SKM-1 (cell line): ENCODE measurements around the gene PDLIM7.

ENCODE experiments used
- DNase-seq: peaks from one replicate; lab custom pipeline; 2025; ENCODE audit not compliant: unreplicated experiment; lab: John Stamatoyannopoulos, UW

Gene PDLIM7

DNA sequence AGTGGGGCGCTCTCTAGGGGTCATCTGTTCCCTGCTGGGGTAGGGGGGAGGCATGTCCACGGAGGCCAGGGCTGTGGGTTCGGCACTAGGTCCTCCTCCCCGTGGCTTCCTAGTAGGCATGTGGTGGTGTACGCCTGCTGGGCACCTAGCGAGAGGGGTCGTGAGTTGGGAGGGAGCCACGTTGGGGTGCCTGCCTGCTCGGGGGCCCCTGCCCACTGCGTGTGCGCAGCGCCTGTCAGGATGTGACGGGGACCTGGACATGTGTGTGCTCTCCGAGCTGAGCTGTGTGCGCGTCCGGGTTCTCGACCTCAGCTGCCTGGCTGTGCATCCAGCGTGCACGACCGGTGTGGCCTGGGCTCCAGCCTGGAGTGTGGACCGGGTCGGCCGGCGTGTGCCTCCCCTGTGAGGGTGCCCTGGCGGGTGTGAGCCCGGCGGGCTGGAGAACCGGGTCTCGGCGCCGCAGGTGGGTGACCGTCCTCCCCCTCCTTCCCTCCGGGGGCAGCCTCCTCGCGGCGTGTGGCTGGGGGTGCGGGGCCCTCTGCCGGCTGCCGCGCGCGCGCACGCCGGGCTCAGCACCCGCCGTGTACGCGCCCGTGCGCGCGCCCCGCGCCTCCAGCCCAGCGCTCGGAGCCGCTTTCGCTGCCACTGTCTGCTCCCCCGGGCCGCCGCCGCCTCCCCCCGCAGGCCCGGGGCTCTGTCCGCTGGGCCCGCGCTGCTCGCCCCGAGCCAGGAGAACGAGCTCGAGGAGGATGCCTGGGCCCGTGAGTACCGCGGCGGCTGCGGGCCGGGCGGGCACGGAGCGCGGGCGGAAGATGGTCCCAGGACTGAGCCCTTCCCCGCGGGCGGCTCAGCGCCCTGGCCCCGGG is 51.0 kb downstream of the PDLIM7 start, which contains the start of gene PRR7:
Gene PRR7, plus strand, starts transcription at position 615 of the 866 bp plus-strand sequence. CDS start 8,254 bp downstream, outside the sequence.
- DNase-seq: peak; percentile 32

DNA sequence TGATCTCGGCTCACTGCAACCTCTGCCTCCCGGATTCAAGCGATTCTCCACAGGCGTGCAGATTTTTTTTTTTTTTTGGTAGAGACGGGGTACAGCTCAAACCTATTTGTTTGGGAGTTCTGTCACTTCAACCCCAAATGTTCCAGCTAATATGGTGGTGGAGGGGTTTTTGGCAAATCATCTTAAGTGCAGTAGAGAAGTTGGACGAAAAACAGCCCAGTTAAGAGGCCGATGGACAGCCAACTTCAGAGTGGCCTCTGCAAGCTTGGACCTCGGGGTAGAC is 51.5 kb downstream of the PDLIM7 start:
- no peak for DNase-seq

DNA sequence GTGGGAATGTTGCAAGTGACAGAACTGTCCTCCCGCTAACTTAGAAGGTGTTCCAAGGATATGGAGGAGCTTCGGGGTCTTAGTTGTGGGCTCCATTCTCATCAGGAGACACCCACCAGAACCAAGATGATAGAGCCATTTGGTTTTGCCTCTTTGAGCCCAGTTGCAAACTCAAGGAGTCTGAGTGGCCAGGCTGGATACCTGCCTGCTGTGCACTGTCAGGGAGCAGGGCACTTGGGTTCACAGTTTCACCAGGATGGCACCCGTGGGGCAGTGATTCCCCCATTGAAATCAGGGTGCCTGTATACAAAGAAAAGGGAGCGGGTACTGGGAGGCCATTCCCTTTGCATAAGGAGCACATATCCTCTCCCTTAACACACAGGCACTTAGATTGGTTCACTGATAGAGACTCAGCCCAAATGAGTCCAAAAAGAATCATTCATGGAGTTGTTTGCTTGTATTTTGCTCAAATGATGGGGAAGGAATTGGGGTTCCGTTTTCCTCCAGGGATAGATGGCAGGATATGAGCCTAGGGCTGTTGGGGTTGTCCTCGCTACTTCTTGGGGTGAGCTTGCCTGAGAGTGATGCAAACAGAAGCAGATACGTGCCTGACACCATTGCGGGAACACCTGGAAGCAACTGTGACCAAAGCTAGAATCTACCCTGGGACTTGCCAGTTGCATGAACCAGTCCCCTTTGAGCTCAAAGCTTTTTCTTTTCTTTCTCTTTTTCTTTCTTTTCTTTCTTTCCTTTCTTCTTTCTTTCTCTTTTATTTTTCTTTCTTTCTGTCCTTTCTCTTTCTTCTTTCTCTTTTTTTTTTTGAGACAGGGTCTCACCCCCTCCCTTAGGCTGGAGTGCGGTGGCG is 52.1 kb downstream of the PDLIM7 start:
- no peak for DNase-seq

DNA sequence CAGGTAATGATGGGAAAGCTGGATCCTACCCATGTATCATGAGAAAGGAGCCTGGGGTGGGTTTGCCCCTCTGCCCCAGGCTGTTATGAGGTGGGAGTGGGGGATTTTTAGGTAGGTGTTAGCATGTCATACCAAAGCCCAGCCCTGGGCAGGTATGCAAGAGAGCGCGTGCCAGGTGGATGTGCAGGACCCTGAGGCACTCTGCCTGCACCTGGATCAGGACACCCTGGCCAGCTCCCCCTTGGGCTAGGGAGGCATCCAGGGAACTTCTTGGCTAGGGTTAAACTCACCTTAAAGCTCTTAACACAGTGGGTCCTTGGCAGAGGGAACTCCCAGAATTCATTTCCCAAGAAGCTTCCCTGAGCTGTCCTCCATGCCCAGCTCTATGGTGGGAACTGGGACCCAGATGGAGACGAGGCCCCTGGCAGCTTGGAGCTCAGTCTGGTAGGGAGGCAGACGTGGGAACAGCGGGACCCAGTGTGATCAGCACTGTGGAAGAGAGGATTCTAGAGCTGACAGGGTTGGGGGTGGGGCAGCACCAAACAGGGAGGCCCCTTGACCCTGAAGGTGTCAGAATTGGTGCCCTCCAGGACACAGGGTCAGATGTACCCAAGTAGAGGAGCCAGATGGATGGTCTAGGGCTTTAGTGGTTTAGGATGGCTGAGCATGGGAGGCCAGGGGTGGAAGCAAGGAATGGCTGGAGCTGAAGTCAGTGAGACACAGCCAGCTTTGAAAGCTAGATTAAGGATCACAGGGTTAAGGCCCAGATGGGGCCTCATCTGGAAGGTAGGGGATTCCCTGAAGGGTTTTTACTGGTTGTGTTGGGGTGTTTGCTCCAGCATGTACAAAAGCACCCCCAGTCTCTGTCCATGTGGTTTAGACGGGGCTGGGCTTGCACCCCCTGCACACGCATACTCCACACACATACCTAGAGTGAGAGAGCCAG is 53.0 kb downstream of the PDLIM7 start:
- no peak for DNase-seq

DNA sequence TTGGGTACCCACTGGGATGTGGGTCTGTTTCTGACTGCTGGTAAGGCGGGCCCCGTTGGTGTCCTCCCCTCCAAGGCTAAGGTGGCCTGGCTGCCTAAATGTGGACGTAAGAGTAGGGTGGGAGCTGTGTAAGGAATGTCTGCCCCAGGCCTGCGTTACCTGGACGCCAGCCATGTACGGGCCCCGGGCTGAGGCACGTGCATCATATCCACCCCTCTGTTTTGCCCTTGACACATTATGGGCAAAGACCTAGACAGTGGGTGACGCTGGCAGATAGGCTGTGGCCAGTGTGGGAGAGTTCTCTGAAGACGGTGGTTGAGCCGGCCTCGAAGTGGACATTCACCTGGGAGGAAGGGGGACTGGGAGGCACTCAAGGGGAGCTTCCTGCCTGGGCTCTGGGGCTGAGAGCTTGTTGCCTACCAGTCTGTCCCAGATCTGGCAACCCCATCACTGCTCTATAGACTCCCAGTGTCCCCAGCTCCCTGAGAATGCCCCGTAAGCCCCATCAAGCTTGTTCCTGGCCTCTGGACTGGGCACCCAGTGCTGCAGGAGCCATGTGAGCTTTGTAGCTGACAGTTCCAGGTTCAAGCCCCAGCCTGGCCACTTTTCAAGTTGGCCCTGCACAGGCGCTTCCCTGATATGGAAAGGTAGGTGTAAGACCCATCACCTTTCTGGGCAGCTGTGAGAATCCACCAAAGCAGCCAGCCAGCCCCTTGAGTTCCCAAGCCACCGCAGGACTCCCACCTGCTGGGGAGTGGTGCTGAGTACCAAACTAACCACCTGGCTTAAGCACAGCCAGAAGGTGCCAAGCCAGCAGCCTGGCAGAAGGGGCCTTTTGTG is 54.0 kb downstream of the PDLIM7 start:
- DNase-seq: no peak

DNA sequence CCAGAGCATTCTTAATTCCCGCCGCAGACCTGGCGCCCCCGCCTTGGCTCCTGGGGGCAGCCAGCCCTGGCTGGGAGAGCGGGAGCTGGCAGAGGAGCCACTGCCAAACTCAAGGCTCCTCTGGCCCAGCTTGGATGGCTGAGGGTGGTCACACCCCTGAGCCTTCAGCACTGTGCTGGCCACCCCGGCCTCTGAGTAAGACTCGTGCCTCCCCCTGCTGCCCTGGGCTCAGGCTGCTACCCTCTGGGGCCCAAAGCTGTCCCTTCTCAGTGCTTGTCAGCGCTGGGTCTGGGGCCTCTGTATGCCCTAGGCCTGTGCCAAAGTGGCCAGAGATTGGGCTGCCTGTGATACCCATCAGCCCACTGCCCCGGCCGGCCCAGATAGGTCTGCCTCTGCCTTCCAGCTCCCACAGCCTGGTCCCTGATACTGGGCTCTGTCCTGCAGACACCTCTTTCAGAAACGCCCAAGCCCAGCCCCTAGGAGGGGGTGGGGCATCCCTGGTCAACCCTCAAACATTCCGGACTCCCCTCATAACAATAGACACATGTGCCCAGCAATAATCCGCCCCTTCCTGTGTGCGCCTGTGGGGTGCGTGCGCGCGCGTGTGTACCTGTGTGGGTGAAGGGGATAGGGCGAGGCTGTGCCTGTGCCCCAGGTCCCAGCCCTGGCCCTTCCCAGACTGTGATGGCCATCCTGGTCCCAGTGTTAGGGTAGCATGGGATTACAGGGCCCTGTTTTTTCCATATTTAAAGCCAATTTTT is 55.2 kb downstream of the PDLIM7 start:
- DNase-seq: no peak

DNA sequence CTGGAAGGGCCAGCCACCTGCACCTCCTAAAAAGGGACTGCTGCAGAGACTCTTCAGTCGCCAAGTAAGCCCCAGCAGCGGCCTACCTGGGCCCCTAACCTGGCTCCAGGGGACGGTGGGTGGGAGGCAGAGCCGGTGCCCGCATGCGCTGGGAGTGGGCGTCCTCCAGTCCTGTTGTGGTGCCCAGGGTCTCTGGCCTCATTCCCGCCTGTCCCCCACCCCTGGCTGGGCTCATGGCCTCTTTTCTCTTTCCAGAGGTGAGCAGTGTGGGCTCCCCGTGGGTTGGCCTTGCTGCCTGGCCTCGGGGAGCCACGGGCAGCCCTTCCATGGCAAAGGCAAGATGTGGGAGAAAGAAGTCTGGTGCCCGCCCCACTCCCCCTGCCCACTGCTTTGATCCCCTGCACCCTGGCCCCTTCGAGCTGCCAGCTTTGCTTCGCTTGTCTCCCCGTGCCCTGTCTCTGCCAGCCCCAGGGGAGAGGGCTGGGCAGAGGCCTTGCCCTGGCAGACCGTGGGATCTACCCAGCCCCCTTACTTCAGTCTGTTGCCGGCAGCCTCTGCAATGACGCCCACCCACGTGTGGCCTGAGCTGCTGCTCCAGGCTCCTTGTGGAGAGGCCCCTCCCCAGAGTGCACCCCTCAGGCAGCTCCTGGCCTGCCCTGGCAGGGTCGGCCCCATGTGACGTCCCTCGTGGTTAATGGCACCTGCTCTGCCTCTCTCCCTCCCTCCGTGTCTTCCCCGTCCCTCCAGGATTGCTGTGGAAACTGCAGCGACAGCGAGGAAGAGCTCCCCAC is 56.2 kb downstream of the PDLIM7 start:
- DNase-seq: no peak

DNA sequence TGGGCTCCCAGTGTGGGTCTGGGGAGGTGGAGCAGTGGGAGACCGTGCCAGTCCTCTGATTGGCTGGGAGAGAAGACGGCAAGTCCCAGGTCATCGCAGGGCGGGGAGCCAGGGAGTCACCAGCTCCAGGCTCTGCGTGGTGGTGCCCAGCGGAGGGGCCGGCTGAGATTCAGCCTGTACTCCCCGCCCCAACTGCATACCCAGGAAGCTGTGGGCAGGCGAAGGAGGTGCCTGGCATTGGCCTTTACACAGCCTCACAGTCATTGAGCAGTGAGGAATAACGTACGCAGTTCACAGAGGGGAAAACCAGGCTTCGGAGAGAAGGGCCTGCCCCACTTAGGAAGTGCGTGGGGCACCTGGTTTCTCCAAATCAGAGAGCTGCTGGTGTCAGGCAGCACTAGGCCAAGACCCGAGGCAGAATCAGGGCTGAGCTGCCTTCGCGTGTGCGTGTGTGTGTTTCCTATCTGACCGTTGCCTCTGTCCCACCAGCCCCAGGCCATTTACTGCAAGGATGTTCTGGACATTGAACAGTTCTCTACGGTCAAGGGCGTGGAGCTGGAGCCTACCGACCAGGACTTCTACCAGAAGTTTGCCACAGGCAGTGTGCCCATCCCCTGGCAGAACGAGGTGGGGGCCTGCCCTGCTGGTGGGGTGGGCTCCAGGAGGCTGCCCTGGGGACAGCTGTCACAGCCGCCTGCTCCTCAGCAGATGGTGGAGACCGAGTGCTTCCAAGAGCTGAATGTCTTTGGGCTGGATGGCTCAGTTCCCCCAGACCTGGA is 57.0 kb downstream of the PDLIM7 start:
- DNase-seq: no peak

DNA sequence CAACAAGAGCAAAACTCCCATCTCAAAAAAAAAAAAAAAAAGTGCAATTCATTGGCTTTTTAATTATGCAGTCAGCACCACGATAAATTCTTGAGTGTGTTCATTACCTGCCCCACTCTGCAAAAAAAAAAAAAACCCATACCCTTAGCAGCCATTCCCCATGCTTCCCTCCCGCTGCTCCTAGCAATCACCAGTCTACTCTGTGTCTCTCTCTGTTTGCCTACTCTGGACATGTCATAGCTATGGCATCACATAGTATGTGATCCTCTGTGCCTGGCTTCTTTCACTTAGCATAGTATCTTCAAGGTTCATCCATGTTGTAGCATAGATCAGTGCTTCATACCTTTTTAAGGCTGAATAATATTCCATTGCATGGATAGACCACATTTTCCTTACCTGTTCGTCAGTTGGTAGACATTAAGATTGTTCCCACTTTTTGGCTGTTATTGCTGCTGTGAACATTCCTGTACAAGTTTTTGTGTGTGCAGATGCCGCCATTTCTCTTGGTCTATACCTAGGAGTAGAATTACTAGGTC is 57.8 kb downstream of the PDLIM7 start:
- no peak for DNase-seq

DNA sequence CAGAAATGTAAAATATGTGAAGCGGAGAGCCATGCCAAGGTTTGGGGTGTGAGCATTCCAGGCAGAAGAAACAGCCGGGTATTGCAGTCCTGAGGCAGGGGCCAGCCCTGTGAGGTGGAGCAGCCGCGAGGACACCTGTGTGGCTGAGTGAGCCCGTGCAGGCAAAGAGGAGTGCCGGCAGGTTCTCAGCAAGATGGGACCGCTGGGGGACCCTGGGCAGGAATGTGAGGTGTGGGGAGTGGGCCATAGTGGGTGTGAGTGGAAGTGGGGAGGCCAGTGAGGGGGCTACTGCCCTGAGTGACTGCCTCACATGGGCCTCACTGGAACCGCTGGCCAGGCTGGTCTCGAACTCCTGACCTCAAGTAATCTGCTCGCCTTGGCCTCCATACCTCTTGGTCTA is 58.9 kb downstream of the PDLIM7 start:
- DNase-seq: no peak

DNA sequence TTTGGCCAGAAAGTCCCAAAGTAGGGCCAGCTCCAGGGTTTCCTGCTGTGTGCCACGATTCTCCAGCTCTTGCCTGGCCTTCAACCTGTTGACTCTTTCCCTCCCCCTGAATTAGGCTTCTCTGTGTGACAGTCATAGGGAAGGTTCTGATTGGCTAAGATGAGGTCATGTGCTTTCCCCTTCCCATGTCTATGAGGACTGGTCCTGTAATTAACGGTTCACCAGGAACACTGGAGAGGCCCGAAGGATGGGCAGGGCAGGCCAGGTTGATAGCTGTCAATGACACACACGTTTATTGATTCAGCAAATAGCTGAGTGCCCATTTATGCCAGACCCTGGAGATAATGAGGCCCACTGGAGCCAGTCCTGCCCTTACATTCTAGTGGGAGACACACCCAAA is 59.8 kb downstream of the PDLIM7 start:
- no peak for DNase-seq

DNA sequence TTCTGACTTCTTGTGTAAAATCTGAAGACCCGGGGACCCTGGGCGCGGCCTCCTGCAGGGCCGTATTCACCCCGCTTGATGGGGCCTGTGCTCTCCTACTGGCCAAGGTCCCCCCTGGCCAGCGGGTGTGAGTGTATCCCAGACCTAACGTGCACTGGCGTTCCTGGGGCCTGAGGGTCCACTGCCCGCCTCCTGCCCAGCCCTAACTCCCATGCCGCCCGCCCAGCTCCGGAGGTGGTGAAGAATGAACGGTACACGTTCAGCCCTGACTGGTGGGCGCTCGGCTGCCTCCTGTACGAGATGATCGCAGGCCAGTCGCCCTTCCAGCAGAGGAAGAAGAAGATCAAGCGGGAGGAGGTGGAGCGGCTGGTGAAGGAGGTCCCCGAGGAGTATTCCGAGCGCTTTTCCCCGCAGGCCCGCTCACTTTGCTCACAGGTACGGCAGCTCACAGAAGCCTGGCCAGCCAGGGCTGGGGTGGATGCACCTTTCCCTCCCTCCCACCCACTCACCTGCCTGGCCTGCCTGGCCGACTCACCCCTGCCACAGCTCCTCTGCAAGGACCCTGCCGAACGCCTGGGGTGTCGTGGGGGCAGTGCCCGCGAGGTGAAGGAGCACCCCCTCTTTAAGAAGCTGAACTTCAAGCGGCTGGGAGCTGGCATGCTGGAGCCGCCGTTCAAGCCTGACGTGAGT is 61.4 kb downstream of the PDLIM7 start:
- DNase-seq: no peak

DNA sequence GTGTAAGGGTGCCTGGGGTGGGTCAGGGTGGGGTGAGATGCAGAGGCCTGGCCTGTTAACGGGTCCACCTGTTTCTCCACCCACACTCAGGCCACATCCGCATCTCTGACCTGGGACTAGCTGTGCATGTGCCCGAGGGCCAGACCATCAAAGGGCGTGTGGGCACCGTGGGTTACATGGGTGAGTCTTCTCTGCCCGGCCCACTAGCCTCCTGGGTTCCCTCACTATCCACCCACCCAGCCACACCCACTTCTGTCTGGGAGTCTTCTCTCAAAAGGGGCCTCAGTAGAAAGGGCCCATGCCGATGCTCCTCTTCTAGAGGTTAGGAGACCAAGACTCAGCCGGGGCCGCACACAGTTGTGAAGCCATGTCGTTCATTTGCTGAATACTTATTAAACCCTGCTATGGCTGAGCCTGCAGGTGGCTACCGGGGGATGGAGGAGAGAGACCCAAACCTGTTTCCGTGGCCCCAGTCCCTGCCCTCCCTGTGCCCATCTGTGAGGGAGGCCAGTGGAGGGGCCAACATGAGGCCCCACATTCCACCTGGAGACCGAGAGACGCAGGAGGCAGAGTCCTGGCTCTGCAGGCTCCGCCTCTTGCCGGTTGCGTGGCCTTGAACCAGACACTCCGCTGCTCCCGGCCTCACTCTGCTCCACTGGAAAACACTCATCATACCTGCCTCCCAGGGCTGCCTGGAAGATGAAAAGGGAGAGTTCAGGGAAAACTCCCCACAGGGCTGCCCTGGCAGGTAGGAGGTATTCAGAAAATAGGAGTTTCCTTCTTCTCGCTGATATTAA is 62.3 kb downstream of the PDLIM7 start:
- DNase-seq: no peak

DNA sequence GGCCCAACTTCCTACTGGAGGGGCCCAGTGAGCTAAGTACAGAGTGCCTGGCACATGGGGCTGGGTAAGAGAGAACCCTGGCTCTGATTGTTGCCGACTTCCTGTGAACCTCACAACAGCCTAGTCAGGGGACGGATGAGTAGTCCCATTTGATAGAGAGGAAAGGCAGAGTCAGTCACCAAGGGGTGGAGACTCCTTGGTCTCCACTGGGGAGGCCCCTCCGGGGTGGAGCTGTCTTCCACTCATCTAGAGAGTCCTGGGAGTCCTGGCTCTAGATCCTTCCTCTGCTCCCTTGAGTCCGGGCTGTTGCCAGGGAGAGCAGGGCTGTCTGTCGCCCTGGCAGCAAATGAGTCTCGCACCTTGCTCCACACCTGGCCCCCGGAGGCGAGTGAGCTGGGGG is 63.0 kb downstream of the PDLIM7 start:
- no peak for DNase-seq

DNA sequence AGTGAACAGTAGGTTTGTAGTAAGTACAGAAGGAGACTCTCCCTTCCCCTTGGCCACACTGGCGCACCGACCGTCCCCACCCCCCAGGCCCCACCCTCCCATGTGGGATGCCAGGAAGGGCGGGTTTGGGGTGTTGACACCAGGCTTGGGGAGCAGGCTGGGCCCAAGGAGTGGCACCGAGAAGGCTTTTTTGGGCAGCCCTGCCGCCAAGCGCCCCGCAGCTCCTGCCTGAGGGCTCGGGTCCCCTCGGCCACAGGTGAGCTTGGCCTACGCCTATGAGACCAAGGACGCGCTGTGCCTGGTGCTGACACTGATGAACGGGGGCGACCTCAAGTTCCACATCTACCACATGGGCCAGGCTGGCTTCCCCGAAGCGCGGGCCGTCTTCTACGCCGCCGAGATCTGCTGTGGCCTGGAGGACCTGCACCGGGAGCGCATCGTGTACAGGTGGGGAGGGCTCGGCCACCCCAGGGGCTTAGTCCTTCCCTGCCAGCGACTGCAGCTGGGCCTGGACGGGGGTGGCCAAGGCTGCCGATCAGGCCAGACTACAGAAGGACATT is 63.7 kb downstream of the PDLIM7 start:
- no peak for DNase-seq
